K562 (cell line): ENCODE results near the gene FCSK. TPM values are rescaled to one million over a fixed set of nuclear protein-coding genes. Genes with fewer than 3 reads are reported as not detected.

Experiments used
- CBX2 ChIP-seq: fragments of 200-600 bp; sonication (generic); IDR thresholded peaks from one replicate; pipeline ENCODE4 v1.6.1; 2012; ENCODE audit warnings: mild to moderate bottlenecking, low read length, inconsistent platforms; ENCODE audit not compliant: insufficient read depth, poor library complexity, severe bottlenecking
- ETV5 ChIP-seq: sonication (generic); formaldehyde crosslinking; IDR thresholded peaks from 2 replicates; pipeline ENCODE4 v1.4.0; 2020; ENCODE audit warnings: low read depth, mild to moderate bottlenecking, missing genetic modification reagents
- GABPA ChIP-seq: fragments of 200-800 bp; sonication (Bioruptor generic); conservative IDR thresholded peaks from 2 replicates; pipeline ENCODE4 v1.6.1; 2016; ENCODE audit warnings: low read depth, missing genetic modification characterization, missing compliant biosample characterization
- GATA2 ChIP-seq: sonication (generic); formaldehyde crosslinking; IDR thresholded peaks from 2 replicates; pipeline ENCODE4 v1.4.0; 2020; ENCODE audit warnings: mild to moderate bottlenecking, missing genetic modification reagents
- NCOA1 ChIP-seq: fragments of 450-650 bp; IDR thresholded peaks from 2 replicates; pipeline ENCODE4 v1.6.1; 2016; ENCODE audit warnings: low read depth
- RNF219 ChIP-seq: fragments of 250-450 bp; sonication (Bioruptor Pico); IDR thresholded peaks from 2 replicates; pipeline ENCODE4 v1.5.0; 2022; ENCODE audit warnings: mild to moderate bottlenecking
- RREB1 ChIP-seq: fragments of 250-450 bp; sonication (Bioruptor Pico); IDR thresholded peaks from 2 replicates; pipeline ENCODE4 v1.4.0; 2020
- SAFB2 ChIP-seq: fragments of 200-400 bp; formaldehyde crosslinking; IDR thresholded peaks from 2 replicates; pipeline ENCODE4 v1.6.1; 2018; ENCODE audit warnings: borderline replicate concordance, low read length, low read depth, moderate library complexity; ENCODE audit not compliant: severe bottlenecking
- SIRT6 ChIP-seq: IDR thresholded peaks from one replicate; pipeline ENCODE4 v1.6.1; 2012; ENCODE audit warnings: low read depth, mild to moderate bottlenecking, control low read depth, inconsistent platforms, low read length, moderate library complexity
- SMARCB1 ChIP-seq: IDR thresholded peaks from 2 replicates; pipeline ENCODE4 v1.6.1; 2011; ENCODE audit warnings: improper control_type of control experiment, low read depth; ENCODE audit not compliant: insufficient read length
- THRA ChIP-seq: fragments of 450-650 bp; IDR thresholded peaks from 2 replicates; pipeline ENCODE4 v1.6.1; 2017; ENCODE audit warnings: mild to moderate bottlenecking, moderate library complexity
- TOE1 ChIP-seq, 2 experiments: fragments of 450-650 bp in 1 of 2; sonication (generic) in 1 of 2; formaldehyde crosslinking in 1 of 2; IDR thresholded peaks; 2 replicates each; pipeline versions ENCODE4 v1.7.1 to v1.8.0; 2016 to 2022; ENCODE audit warnings: borderline replicate concordance in 2 of 2, mild to moderate bottlenecking in 2 of 2, antibody characterized with exemption in 1 of 2, inconsistent platforms in 1 of 2, low read depth in 1 of 2, missing genetic modification reagents in 1 of 2, moderate library complexity in 1 of 2
- ZNF512 ChIP-seq: IDR thresholded peaks from 2 replicates; pipeline ENCODE4 v1.6.1; 2016; ENCODE audit warnings: missing genetic modification characterization, missing compliant biosample characterization
- ZNF707 ChIP-seq: fragments of 250-450 bp; sonication (Bioruptor Pico); conservative IDR thresholded peaks from 2 replicates; pipeline ENCODE4 v1.8.0; 2022; ENCODE audit warnings: inconsistent platforms, mild to moderate bottlenecking, moderate library complexity
- ZNF79 ChIP-seq: fragments of 250-450 bp; sonication (Bioruptor Pico); IDR thresholded peaks from 2 replicates; pipeline ENCODE4 v1.4.0; 2020; ENCODE audit warnings: low read depth, mild to moderate bottlenecking, moderate library complexity
- polyA plus RNA-seq, 8 experiments: library from polyadenylated mRNA; depleted of rRNA in 4 of 8; stranded (reverse) in 5 of 8; unstranded in 3 of 8; fragments of >200 nt; fragmentation: Nextera tagmentation in 2 of 8; fragmentation: Illumina TruSeq in 1 of 8; extraction: Ambion mirVana in 2 of 8; extraction: Trizol in 1 of 8; gene quantifications; 2 replicates each; pipeline versions ENCODE4 v1.2.1 to v1.2.3, GENCODE V29; 2011 to 2014; ENCODE audit warnings: inconsistent platforms in 1 of 8, missing spikeins in 1 of 8
- total RNA-seq, 7 experiments: library from RNA; depleted of rRNA in 6 of 7; stranded (reverse); fragments of >200 nt in 6 of 7; fragmentation: Illumina TruSeq in 2 of 7; extraction: Trizol in 2 of 7; gene quantifications; 2 replicates each; pipeline versions ENCODE4 v1.2.1 to v1.2.3, GENCODE V29; 2011 to 2021; ENCODE audit warnings: low replicate concordance in 1 of 7

The FCSK gene
- total and polyA plus RNA-seq, 9 of the 15 experiments (the other 6 are each of a cell fraction or from before 2014, with no cell fraction given), result 0.92 to 18.6 (median 8.3) TPM

GRCh38 chr16:70454222-70455034 is at the start of gene FCSK (continued):
- TF ChIP-seq SIRT6 (no peak), ZNF79 (CRISPR knock-in tag) (no peak), RNF219 (CRISPR knock-in tag) (no peak), SMARCB1 (no peak), RREB1 (CRISPR knock-in tag) (no peak), NCOA1 (no peak), GABPA (tag) (peak; percentile 53), GATA2 (CRISPR knock-in tag) (no peak), ETV5 (CRISPR knock-in tag) (no peak), ZNF707 (CRISPR knock-in tag) (no peak), THRA (no peak), CBX2 (no peak), SAFB2 (no peak), ZNF512 (no peak), TOE1 (IDR thresholded peaks at IDR 0.05; ENCODE audit: borderline replicate concordance) (peak; percentile 94), TOE1 (CRISPR knock-in tag; IDR thresholded peaks at IDR 0.05; ENCODE audit: borderline replicate concordance, low read depth) (no peak)
